GM19043 (cell line): ENCODE measurements around the gene PRDX3.

Experiments
- ATAC-seq: cut with Tn5 transposase; IDR thresholded peaks from one replicate; pipeline ENCODE4 v1.9.1; 2021; ENCODE audit warnings: low read depth; ENCODE audit not compliant: unreplicated experiment

PRDX3 gene

DNA sequence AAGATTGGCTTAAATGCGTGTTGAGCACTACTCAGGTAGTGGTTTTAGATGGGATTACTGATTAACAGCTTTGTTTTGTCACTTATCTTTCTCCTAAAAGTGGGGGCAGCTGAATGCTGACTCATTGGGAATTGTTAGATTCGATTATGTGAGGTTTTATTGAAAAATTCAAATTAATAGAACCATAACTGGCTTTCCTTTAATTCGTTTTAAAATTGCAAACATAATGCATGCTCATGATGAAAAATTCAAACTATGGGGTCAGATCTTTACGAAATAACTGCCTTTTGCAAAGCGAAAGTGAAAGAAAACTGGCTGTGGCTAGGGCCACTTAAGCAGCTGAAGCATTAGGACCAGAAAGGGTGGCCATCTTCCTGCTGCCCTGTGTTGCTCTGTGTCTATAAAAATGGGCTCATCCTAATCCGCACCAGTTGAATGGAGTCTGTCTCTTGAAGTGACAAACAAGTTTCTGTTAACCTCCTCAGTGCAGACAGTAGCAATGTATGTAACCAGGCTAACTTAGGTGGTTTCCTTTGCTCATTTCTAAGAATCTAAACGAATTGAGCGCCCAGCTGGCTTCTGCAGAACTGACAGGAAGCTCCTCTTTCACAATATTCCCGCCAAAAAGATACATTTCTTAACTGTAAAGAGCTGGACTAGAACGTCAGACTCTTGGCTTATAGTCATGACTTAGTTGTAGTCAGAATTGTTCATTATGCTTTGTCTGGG is 46.9 kb downstream of the PRDX3 start:
- peak; percentile 61 for ATAC-seq

DNA sequence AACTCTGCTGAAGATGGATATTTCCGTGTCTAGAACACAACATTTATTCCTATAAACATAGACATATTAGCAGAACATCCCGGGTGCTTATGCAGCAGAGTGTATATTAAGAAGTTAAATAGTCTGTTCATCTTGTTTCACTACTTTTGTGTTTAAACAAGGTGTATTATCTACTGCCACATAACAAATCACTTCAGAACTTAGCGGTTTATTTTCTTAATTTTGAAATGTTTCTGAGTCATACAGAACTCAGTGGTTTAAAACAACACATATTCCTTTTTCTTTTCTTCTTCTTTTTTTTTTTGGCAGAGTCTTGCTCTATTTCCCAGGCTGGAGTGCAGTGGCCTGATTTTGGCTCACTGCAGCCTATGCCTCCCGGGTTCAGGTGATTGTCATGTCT is 48.9 kb downstream of the PRDX3 start:
- ATAC-seq: no peak

DNA sequence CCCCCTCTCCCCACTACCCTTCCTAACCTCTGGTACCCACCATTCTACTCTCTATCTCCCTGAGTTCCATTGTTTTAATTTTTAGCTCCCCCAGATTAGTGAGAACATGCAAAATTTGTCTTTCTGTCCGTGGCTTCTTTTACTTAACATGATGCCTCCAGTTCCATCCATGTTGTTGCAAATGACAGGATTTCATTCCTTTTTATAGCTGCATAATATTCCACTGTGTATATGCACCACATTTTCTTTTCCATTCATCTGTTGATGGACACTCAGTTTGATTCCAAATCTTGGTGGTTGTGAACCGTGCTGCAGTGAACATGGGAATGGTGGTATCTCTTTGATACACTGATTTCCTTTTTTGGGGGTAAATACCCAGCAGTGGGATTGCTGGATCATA is 52.7 kb downstream of the PRDX3 start:
- no peak for ATAC-seq

DNA sequence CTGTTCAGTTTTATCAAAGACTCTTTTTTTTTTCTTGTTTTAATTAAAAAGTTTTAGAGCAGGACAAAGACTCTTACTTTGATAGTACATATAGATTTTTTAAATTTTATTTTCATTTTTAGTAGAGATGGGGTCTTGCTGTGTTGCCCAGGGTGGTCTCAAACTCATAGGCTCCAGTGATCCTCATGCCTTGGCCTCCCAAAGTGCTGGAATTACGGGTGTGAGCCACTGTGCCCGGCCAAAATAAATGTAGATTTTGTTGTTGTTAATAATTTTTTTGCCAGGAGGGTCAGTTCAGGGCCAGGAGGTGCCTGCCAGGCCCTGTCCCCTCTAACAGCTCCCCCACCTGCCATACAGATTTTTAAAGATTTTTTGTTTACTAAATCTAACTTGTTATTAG is 57.7 kb downstream of the PRDX3 start:
- ATAC-seq: no peak

DNA sequence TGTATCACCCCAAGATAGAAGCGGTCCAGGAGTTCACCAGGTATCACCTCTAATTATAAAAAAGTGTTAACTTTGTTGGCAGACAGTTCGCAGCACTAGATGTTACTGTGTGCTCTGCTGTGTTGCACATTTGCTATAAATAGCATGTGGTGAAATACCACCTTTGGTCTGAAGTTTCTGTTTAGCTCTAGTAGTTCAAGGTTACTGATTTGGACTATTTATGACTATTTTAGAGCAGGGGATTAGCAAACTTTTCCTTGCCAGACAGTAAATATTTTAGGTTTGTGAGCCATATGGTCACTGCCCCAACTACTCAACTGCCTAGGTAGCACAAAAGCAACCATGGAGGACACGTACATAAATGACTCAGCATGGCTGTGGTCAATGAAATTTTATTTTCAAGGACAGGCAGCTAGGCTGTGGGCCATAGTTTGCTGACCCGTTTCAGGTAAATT is 58.2 kb downstream of the PRDX3 start:
- peak; percentile 87 for ATAC-seq

DNA sequence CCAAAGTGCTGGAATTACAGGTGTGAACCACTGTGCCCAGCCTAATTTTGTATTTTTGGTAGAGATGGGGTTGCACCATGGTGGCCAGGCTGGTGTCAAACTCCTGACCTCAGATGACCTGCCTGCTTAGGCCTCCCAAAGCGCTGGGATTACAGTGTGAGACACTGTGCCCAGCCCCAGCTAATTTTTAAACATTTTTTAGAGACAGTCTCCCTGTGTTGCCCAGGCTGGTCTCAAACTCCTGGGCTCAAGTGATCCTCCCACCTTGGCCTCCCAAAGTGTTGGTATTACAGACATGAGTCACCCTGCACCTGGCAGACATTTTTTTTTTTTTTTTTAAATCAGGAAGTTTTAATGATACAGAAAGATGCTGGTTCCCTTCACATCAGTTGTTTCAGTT is 59.2 kb downstream of the PRDX3 start:
- ATAC-seq: no peak

DNA sequence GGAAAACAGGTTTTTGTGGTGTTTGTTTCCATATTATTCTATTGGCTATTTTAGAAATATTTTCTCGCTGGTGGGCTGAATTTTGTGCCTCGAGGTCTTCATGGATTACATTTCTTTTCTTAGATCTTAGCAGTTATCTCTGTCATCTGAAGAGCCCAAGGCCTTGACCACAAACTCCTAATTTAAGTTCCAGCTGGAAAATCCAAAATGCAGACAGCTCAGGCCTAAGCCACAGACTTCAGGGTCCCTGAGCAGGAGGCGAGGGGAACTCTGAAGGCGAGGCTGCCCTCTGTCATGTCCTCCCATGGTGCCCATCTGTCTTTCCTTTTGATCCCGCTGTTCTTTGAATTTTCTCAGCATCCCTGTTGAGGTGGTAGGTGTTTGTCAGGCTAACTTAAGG is 60.4 kb downstream of the PRDX3 start:
- no peak for ATAC-seq
